Endothelial cell of umbilical vein (primary cell): ENCODE results near the gene RDH13.

ENCODE experiments used
- CTCF ChIP-seq, 2 donors: IDR thresholded peaks; 1 replicate in 1 of 2; 2 replicates in 1 of 2; pipeline ENCODE4 v1.5.1; 2011; ENCODE audit warnings: low read length in 2 of 2, mild to moderate bottlenecking in 2 of 2, moderate library complexity in 2 of 2, control low read depth in 1 of 2, inconsistent platforms in 1 of 2, low read depth in 1 of 2; ENCODE audit not compliant: insufficient read depth in 1 of 2; ENCODE audit errors: extremely low read depth in 1 of 2
- EZH2 ChIP-seq: IDR thresholded peaks from 2 replicates; pipeline ENCODE4 v1.6.1; 2012; ENCODE audit warnings: borderline replicate concordance, low read depth, mild to moderate bottlenecking, moderate library complexity, low read length, inconsistent platforms; ENCODE audit not compliant: severe bottlenecking
- FOS ChIP-seq: IDR thresholded peaks from 2 replicates; pipeline ENCODE4 v1.6.1; 2011; ENCODE audit warnings: mild to moderate bottlenecking, low read length, moderate library complexity, borderline replicate concordance; ENCODE audit not compliant: insufficient read depth
- GATA2 ChIP-seq: IDR thresholded peaks from 2 replicates; pipeline ENCODE4 v1.7.0; 2011; ENCODE audit warnings: low read depth, mild to moderate bottlenecking, moderate library complexity, mixed read lengths, low read length; ENCODE audit not compliant: insufficient read length, insufficient read depth
- JUN ChIP-seq: IDR thresholded peaks from 2 replicates; pipeline ENCODE4 v1.6.1; 2011; ENCODE audit warnings: borderline replicate concordance, low read depth; ENCODE audit not compliant: insufficient read length, insufficient read depth
- MAX ChIP-seq: IDR thresholded peaks from 2 replicates; pipeline ENCODE4 v1.6.1; 2011; ENCODE audit not compliant: insufficient read depth, insufficient read length
- MYC ChIP-seq: IDR thresholded peaks from one replicate; pipeline ENCODE4 v1.6.1; 2011; ENCODE audit warnings: mild to moderate bottlenecking, low read depth, low read length
- POLR2A ChIP-seq: IDR thresholded peaks from 2 replicates; pipeline ENCODE4 v1.6.1; 2012; ENCODE audit warnings: low read depth, mild to moderate bottlenecking, control low read depth, low read length
- POLR2AphosphoS5 ChIP-seq: IDR thresholded peaks from 2 replicates; pipeline ENCODE4 v1.6.1; 2012; ENCODE audit warnings: low read depth, mild to moderate bottlenecking, control low read depth, low read length, moderate library complexity; ENCODE audit not compliant: insufficient read depth

GRCh38 chr19:54995561-54995960 lies 67.4 kb downstream of the RDH13 start:
- TF ChIP-seq CTCF (IDR thresholded peaks at IDR 0.05; ENCODE audit: extremely low read depth in 1 of 2, insufficient read depth in 1 of 2, low read depth in 1 of 2, low read length in 2 of 2) (no peak), JUN (no peak), FOS (no peak), EZH2 (no peak), POLR2AphosphoS5 (no peak), POLR2A (no peak), MYC (no peak), MAX (no peak), GATA2 (no peak)
